ENCODE measurements around the gene MAP4K4.

DNA sequence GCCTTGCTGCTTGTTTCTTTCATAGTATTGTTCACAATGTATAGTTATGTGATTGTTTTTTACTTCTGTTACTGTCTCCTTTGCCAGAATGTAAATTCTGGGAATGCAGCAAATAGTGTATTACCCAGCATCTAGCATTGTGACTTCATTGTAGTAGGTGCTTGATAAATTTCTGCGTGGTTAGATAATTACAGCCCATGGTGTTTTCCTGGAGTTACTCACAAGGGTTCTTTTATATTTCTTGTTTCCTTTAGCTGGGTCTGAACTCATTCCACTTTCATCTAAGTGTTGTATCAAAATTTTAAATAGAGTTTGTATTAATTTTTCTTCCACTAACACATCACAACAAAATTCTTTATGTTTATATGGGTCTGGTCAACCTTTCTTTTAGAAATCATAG lies 132.6 kb downstream of the MAP4K4 start:
- TF ChIP-seq ZNF274 (IDR thresholded peaks at IDR 0.05; ENCODE audit: low read depth, low read length): no peak
- no peak for TF ChIP-seq SUZ12 (IDR thresholded peaks at IDR 0.05; ENCODE audit: extremely low read depth, insufficient read depth, insufficient read length)
